ENCODE results near the gene NRG2.

- TF ChIP-seq CTCF (IDR thresholded peaks at IDR 0.05) = no peak
- no peak for TF ChIP-seq ZFX (IDR thresholded peaks at IDR 0.05; ENCODE audit: borderline replicate concordance)
These were observed 93.4 kb downstream of the NRG2 start for GRCh38 chr5:139949710-139950109.

Data from 22Rv1 (cell line).